Nephron progenitor cell (in vitro differentiated cells): ENCODE data around the gene TIFAB.
"Not testable (repeated sequence)": the region's sequence is repeated elsewhere in the genome, so short reads cannot be mapped to it uniquely, and the experiment has no call there.

Source experiments
- DNase-seq: peaks from one replicate; pipeline ENCODE4 v3.0.0; 2021
- H3K27ac Mint-ChIP-seq: 2 replicates; pipeline ENCODE4 v1.8.0; 2021; ENCODE audit warnings: mild to moderate bottlenecking, moderate library complexity, mixed read lengths
- H3K27me3 Mint-ChIP-seq: 2 replicates; pipeline ENCODE4 v1.8.0; 2021; ENCODE audit warnings: mild to moderate bottlenecking, low read depth, mixed read lengths; ENCODE audit not compliant: poor library complexity
- H3K36me3 Mint-ChIP-seq: 2 replicates; pipeline ENCODE4 v1.8.0; 2021; ENCODE audit warnings: low read depth, mixed read lengths
- H3K4me1 Mint-ChIP-seq: 2 replicates; pipeline ENCODE4 v1.8.0; 2021; ENCODE audit warnings: mixed read lengths
- H3K4me3 Mint-ChIP-seq: 2 replicates; pipeline ENCODE4 v1.8.0; 2021; ENCODE audit warnings: mild to moderate bottlenecking, moderate library complexity, mixed read lengths
- H3K9me3 Mint-ChIP-seq: 2 replicates; pipeline ENCODE4 v1.8.0; 2021; ENCODE audit warnings: mild to moderate bottlenecking, moderate library complexity, mixed read lengths
- TF ChIP-seq, protein P1 (sequence below): fragments of 200-600 bp; sonication (generic); IDR thresholded peaks from 2 replicates; pipeline ENCODE4 v1.5.0; 2021; ENCODE audit warnings: antibody characterized with exemption

The TIFAB gene, protein sequence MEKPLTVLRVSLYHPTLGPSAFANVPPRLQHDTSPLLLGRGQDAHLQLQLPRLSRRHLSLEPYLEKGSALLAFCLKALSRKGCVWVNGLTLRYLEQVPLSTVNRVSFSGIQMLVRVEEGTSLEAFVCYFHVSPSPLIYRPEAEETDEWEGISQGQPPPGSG

GRCh38 chr5:135452321-135453030, at the start of gene TIFAB:
TIFAB (minus strand) TSS chr5:135452351; CDS start chr5:135449939, 2,412 bp downstream.
- H3K27me3 Mint-ChIP-seq: peaks cover 29% of the 10 kb centered on the region
- no peak within 1 kb of the TSS for H3K27ac Mint-ChIP-seq
- H3K9me3 Mint-ChIP-seq: no peaks in the 10 kb centered on the region
- H3K4me3 Mint-ChIP-seq: no peak within 1 kb of the TSS
- TF ChIP-seq, protein P1, sequence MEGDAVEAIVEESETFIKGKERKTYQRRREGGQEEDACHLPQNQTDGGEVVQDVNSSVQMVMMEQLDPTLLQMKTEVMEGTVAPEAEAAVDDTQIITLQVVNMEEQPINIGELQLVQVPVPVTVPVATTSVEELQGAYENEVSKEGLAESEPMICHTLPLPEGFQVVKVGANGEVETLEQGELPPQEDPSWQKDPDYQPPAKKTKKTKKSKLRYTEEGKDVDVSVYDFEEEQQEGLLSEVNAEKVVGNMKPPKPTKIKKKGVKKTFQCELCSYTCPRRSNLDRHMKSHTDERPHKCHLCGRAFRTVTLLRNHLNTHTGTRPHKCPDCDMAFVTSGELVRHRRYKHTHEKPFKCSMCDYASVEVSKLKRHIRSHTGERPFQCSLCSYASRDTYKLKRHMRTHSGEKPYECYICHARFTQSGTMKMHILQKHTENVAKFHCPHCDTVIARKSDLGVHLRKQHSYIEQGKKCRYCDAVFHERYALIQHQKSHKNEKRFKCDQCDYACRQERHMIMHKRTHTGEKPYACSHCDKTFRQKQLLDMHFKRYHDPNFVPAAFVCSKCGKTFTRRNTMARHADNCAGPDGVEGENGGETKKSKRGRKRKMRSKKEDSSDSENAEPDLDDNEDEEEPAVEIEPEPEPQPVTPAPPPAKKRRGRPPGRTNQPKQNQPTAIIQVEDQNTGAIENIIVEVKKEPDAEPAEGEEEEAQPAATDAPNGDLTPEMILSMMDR: no peak
- H3K36me3 Mint-ChIP-seq: no peaks in the 10 kb centered on the region
- no peak for DNase-seq
- no peaks in the 10 kb centered on the region for H3K4me1 Mint-ChIP-seq

GRCh38 chr5:135498637-135498995, 46.5 kb upstream of the TIFAB start:
- H3K36me3 Mint-ChIP-seq: no peaks in the 10 kb centered on the region
- peaks cover 30% of the 10 kb centered on the region for H3K4me1 Mint-ChIP-seq
- peaks cover 76% of the 10 kb centered on the region for H3K27me3 Mint-ChIP-seq
- no peak for DNase-seq
- H3K27ac Mint-ChIP-seq: no peak overlapping the region
- TF ChIP-seq, protein P1: no peak
- no peak overlapping the region for H3K4me3 Mint-ChIP-seq
- H3K9me3 Mint-ChIP-seq: no peaks in the 10 kb centered on the region

- TF ChIP-seq, protein P1: no peak
- Mint-ChIP-seq H3K4me1 (peaks cover 30% of the 10 kb centered on the region), H3K9me3 (no peaks in the 10 kb centered on the region), H3K36me3 (no peaks in the 10 kb centered on the region), H3K27me3 (peaks cover 76% of the 10 kb centered on the region), H3K27ac (no peak overlapping the region), H3K4me3 (no peak overlapping the region)
- no peak for DNase-seq
These were observed 46.0 kb upstream of the TIFAB start for GRCh38 chr5:135497971-135498636.

GRCh38 chr5:135495531-135495930, 43.4 kb upstream of the TIFAB start:
- not testable (repeated sequence) for H3K36me3 Mint-ChIP-seq, DNase-seq, H3K4me3 Mint-ChIP-seq, H3K9me3 Mint-ChIP-seq, H3K27ac Mint-ChIP-seq
- Mint-ChIP-seq H3K4me1 (peaks cover 52% of the 10 kb centered on the region), H3K27me3 (peaks cover 83% of the 10 kb centered on the region)

DNA sequence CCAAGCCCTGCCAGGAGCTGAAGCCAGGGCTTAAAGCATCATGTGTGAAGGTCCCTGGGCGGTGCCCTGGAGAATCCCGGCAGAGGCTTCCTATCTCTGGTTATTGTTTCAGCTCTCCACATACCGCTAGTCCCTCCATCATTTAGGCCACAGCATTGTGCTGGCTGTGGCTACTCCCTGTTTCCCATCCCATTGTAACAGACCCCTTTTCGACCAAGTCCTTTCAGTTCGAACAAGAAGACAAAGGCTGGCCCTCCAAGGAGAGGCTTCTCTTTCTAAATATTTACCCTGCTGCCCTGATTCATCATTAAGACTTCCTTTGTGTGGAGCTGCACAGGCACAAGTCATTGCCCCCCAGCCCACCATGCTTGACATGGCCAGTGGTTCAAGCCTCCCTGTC, 42.0 kb upstream of the TIFAB start:
- no peaks in the 10 kb centered on the region for H3K9me3 Mint-ChIP-seq
- H3K27me3 Mint-ChIP-seq: peaks cover 95% of the 10 kb centered on the region
- H3K36me3 Mint-ChIP-seq: no peaks in the 10 kb centered on the region
- H3K4me3 Mint-ChIP-seq: no peak overlapping the region
- H3K4me1 Mint-ChIP-seq: peaks cover 60% of the 10 kb centered on the region
- TF ChIP-seq, protein P1: no peak
- H3K27ac Mint-ChIP-seq: no peak overlapping the region
- DNase-seq: no peak

GRCh38 chr5:135493406-135494180, 41.4 kb upstream of the TIFAB start:
- H3K4me1 Mint-ChIP-seq: peaks cover 62% of the 10 kb centered on the region
- TF ChIP-seq, protein P1: no peak
- no peaks in the 10 kb centered on the region for H3K36me3 Mint-ChIP-seq
- no peaks in the 10 kb centered on the region for H3K9me3 Mint-ChIP-seq
- H3K27ac Mint-ChIP-seq: no peak overlapping the region
- peaks cover 95% of the 10 kb centered on the region for H3K27me3 Mint-ChIP-seq
- H3K4me3 Mint-ChIP-seq: no peak overlapping the region
- DNase-seq: no peak
